GM20431 (cell line): ENCODE data around the gene EXOSC2.

ENCODE experiments used
- in situ Hi-C: fragments of 300-500 bp; cut with MseI, MboI; formaldehyde crosslinking; loops from one replicate; pipeline ENCODE4 v1.15.0; 2020; ENCODE audit warnings: low sequenced_read_pairs; ENCODE audit not compliant: unreplicated experiment

Gene EXOSC2

DNA sequence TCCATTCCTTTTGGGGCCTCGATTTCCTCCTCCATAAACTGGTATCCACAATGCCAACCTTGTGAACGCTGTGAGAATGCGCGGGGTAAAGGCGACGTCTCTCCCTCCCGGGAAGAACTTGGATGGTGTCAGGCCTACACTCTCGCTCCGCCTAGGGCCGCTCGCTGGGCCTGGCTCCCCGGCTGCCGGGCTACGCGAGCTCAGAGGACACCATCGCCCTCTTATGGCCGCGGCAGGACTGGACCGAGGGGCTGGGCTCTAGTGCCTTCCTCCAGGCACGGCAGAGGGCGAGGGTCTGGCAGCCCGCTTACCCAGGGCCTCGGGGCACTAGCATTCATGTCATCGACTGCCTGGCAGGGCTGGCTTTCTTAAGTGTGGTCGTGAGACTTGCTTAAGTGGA, 1.3 kb upstream of the EXOSC2 start:
- in situ Hi-C loops, result no loop called here

DNA sequence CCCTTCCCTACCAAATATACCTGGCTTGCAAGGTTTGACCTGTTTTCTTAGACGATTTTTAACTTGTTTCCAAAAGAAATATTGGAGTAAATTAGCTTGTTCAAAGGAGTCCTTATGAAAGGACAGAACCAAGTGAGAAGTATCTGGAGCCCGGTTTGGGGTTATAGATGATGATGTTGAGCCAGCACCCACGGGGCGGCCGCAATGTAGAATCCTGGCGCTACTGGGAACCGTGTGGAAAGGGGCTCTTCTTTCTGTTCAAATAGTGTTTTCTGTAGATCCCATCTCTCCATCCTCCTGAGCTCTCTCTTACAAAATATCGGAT, 517 bp upstream of the EXOSC2 start:
- in situ Hi-C loops, result no loop called here

DNA sequence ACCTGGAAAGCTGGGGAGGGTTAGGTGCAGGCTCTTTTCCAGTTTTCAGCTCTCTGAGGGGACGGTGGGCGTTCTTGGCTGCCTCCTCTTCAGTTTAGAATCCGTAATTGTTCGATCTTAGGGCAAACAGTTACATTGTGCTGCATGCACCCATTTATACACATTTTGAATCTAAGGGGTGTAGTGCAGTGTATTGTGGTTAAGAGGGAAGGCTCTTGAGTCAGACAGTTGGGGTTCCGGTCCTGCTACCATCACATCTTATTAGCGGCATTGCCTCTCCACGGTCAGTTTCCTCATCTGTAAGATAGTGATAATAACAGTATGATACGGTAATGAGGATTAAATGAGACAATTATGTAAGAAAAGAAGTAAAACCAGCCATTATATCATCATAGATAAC, 625 bp downstream of the EXOSC2 start:
- in situ Hi-C loops, result no loop called here

DNA sequence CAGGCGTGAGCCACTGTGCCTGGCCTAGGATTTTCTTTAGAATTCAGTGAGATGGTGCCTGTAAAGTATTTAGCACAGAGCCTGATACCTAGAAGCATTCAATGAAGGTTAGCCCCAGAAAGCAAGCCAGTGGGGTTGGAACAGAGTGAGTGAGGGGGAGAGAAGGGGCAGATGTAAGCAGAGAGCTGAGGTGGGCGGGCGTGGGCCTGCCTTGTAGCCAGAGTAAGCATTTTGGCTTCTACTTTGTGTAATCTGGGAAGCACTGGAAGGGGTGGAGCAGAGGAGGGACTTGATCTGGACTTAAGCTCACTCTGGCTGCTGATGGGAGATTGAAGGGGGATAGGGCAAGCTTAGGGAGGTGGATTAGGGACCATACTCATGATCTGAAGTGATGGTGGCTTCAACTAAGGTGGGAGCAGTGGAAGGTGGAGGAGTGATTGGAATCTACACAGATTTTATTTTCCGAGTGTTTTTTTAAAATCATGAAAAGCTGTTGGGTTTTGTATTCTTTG, 2.6 kb downstream of the EXOSC2 start:
- in situ Hi-C loops, result no loop called here

- in situ Hi-C loops, result no loop called here
These were observed 3.4 kb downstream of the EXOSC2 start for GRCh38 chr9:130696996-130697395.

DNA sequence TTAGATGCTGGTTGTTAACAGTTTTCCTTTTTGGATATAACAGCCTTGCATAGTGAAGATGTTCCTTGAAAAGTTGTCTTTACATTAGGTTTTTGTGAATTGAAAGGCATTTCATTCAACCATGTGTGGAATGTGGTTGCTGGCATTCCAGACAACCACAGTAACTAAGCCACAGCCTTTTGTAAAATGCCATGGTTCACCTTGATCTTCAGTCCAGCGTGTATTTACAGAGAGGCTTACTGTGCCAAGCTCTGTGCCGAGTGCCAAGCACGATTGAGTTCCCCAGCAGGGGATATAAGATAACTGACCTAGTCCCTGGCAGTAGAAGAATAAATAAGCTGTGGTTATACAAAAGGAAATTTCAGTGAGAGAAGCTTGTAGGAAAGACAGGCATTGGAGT, 4.9 kb downstream of the EXOSC2 start:
- in situ Hi-C loops, result no loop called here

DNA sequence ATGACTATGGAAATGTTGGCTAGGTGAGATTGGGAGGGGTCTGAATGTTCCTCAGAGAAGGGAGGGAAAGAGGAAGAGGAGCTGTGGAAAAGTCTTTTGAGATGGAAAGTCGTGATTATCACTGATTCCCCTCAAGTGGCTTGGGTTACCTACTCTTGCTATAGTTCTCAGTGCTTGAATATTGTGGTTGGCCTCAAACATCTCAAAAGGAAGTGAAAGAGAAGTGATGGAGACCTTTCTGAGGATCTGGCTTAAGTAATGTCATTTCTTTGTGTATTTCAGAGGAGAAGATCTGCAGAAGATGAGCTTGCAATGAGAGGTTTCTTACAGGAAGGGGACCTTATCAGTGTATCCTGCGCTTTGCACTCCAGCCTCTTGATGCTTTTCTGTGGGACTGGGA, 5.5 kb downstream of the EXOSC2 start:
- in situ Hi-C loops, result no loop called here

- in situ Hi-C loops, result loop anchor here (10.0 to 25.0 kb wide), 2 partner anchors 163 to 336 kb away; no protein-coding TSS in a partner anchor
These were observed 7.8 kb downstream of the EXOSC2 start for GRCh38 chr9:130701059-130702022.

DNA sequence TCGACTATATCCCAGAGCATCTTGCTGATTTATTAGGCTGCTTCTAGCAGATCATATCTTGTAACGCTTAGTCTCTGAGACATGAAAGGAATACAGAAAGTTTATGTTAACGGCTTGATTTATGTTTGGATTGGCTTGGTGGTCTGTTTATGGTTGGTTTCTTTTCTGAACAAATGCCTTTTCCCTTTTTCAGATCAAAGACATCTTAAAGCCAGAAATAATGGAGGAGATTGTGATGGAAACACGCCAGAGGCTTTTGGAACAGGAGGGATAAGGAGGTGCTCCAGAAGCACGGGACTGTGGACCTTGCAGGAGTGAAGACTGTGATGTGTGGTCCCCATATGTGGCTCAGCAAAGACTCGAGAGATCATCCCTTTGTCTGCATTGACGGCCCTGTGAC, 9.9 kb downstream of the EXOSC2 start:
- in situ Hi-C loops, result loop anchor here (10.0 to 25.0 kb wide), 2 partner anchors 161 to 334 kb away; no protein-coding TSS in a partner anchor

- in situ Hi-C loops, result loop anchor here (10.0 to 25.0 kb wide), 2 partner anchors 157 to 330 kb away; no protein-coding TSS in a partner anchor
These were observed 13.8 kb downstream of the EXOSC2 start for GRCh38 chr9:130707225-130707976.

GRCh38 chr9:130710822-130711352, 17.3 kb downstream of the EXOSC2 start:
- in situ Hi-C loops, result loop anchor here (25.0 kb wide), 1 partner anchor 326 kb away; no protein-coding TSS in a partner anchor

GRCh38 chr9:130711469-130711868, 17.9 kb downstream of the EXOSC2 start:
- in situ Hi-C loops, result loop anchor here (25.0 kb wide), 1 partner anchor 326 kb away; no protein-coding TSS in a partner anchor

- in situ Hi-C loops, result loop anchor here (25.0 kb wide), 1 partner anchor 325 kb away; no protein-coding TSS in a partner anchor
These were observed 19.1 kb downstream of the EXOSC2 start for GRCh38 chr9:130712564-130713285.

- in situ Hi-C loops, result loop anchor here (25.0 kb wide), 1 partner anchor 324 kb away; no protein-coding TSS in a partner anchor
These were observed 19.8 kb downstream of the EXOSC2 start for GRCh38 chr9:130713286-130713960.

DNA sequence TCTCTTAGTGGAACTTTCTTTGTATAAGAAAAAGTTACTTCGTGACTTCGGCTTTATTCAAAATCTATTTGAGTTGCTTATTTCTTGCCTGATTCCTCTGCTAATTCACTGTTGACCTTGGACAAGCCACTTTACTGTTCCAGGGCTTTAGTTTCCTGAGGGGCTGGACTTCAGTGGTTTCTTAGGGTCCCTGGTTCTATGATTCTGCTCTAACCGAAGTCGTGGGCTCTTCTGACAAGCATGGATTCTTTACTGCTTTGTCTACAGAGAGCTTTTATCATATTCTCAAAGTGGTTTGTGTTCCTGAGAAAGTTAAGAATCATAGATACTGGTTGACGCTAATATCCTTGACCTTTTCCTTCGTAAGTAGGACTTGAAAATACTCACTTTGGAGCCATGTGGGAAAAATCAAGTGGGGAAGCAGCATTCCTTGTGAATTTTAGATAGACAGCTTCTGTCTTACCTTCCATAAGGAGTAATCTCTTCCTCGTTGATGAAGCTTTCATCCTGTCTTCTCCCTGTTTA, 21.1 kb downstream of the EXOSC2 start:
- in situ Hi-C loops, result loop anchor here (25.0 kb wide), 1 partner anchor 323 kb away; no protein-coding TSS in a partner anchor

GRCh38 chr9:130715270-130715669, 21.7 kb downstream of the EXOSC2 start:
- in situ Hi-C loops, result loop anchor here (25.0 kb wide), 1 partner anchor 322 kb away; no protein-coding TSS in a partner anchor

DNA sequence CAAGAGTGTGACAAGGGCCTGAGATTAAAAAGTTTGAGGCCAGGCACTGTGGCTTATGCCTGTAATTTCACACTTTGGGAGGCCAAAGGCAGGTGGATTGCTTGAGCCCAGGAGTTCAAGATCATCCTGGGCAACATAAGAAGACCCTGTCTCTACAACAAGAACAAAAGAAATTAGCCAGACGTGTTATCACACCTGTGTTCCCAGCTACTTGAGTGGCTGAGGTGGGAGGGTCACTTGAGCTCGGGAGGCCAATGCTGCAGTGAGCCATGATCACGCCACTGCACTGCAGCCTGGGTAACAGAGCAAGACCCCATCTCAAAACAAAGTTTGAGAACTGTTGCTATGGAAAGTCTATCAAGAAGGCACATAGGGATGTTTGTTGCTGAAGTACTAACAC, 25.0 kb downstream of the EXOSC2 start:
- in situ Hi-C loops, result loop anchor here (25.0 kb wide), 1 partner anchor 319 kb away; no protein-coding TSS in a partner anchor

DNA sequence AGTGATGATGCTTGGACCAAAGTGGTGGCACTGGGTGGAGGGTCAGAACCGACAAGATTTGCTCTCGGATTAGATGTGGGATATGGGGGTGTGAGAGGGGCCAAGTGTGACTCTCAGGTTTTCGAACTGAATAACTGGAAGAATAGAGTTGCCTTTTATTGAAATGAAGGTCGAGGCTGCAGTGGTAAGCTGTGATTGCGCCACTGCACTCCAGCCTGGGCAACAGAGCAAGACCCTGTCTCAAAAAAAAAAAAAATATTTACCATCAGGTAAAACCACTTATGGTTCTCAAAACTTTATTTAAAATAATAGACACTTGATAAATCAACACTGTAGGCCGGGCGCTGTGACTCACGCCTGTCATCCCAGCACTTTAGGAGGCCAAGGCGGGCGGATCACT, 27.2 kb downstream of the EXOSC2 start:
- in situ Hi-C loops, result loop anchor here (25.0 kb wide), 1 partner anchor 317 kb away; no protein-coding TSS in a partner anchor

- in situ Hi-C loops, result no loop called here
These were observed 35.1 kb downstream of the EXOSC2 start for GRCh38 chr9:130728721-130729120.
